Hepatocyte (in vitro differentiated cells): ENCODE results near the gene PPP1R1B.

Experiments
- EZH2 ChIP-seq: fragments of 200-600 bp; sonication (generic); IDR thresholded peaks from 2 replicates; pipeline ENCODE4 v1.6.1; 2016; ENCODE audit warnings: antibody characterized with exemption, mild to moderate bottlenecking, borderline replicate concordance
- TF ChIP-seq, protein P1 (sequence below): fragments of 200-600 bp; sonication (generic); IDR thresholded peaks from 2 replicates; pipeline ENCODE4 v1.5.1; 2016; ENCODE audit warnings: antibody characterized with exemption, mild to moderate bottlenecking; ENCODE audit not compliant: poor library complexity

DNA sequence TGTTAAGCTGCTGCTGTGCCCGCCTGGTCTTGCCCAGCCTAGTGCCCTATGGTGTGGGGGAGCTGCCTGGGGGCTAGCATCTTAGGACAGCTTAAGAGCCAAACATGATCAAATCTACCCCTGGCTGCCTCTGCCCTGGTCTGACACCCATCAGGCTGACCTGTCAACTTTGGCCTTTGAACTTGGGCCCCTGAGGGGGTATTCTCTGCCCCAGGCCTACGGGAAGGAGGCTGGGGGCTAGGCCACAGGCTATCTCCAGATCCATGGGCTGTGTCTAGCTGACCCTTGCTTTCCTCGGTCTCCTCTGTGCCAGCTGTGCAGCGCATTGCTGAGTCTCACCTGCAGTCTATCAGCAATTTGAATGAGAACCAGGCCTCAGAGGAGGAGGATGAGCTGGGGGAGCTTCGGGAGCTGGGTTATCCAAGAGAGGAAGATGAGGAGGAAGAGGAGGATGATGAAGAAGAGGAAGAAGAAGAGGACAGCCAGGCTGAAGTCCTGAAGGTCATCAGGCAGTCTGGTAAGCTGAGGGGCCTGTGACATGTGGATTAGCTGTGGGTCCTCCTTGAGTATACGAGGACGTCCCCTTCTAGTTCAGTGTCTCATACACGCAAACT, 6.9 kb downstream of the PPP1R1B start:
- no peak for TF ChIP-seq EZH2
- TF ChIP-seq, protein P1, sequence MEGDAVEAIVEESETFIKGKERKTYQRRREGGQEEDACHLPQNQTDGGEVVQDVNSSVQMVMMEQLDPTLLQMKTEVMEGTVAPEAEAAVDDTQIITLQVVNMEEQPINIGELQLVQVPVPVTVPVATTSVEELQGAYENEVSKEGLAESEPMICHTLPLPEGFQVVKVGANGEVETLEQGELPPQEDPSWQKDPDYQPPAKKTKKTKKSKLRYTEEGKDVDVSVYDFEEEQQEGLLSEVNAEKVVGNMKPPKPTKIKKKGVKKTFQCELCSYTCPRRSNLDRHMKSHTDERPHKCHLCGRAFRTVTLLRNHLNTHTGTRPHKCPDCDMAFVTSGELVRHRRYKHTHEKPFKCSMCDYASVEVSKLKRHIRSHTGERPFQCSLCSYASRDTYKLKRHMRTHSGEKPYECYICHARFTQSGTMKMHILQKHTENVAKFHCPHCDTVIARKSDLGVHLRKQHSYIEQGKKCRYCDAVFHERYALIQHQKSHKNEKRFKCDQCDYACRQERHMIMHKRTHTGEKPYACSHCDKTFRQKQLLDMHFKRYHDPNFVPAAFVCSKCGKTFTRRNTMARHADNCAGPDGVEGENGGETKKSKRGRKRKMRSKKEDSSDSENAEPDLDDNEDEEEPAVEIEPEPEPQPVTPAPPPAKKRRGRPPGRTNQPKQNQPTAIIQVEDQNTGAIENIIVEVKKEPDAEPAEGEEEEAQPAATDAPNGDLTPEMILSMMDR: no peak
